KMS-11 (cell line): Measurements from ENCODE around the gene SLC7A7.

Experiments used
- H2AFZ ChIP-seq: fragments of 200-600 bp; sonication (generic); 2 replicates; pipeline ENCODE4 v1.6.1; 2016; ENCODE audit warnings: antibody characterized with exemption, mixed run types, low read depth
- H3K27ac ChIP-seq: fragments of 200-600 bp; sonication (generic); 2 replicates; pipeline ENCODE4 v1.6.1; 2016; ENCODE audit warnings: mild to moderate bottlenecking, mixed run types
- H3K27me3 ChIP-seq: fragments of 200-600 bp; sonication (generic); 2 replicates; pipeline ENCODE4 v1.6.1; 2017; ENCODE audit warnings: mild to moderate bottlenecking, low read depth, mixed run types, moderate library complexity; ENCODE audit not compliant: insufficient read depth
- H3K36me3 ChIP-seq: fragments of 200-600 bp; sonication (generic); 2 replicates; pipeline ENCODE4 v1.6.1; 2017; ENCODE audit warnings: mild to moderate bottlenecking, mixed run types; ENCODE audit not compliant: insufficient read depth
- H3K4me1 ChIP-seq: fragments of 200-600 bp; sonication (generic); 2 replicates; pipeline ENCODE4 v1.6.1; 2016; ENCODE audit warnings: mild to moderate bottlenecking, low read depth, mixed run types; ENCODE audit not compliant: poor library complexity, severe bottlenecking
- H3K4me2 ChIP-seq: fragments of 200-600 bp; sonication (generic); 2 replicates; pipeline ENCODE4 v1.7.0; 2016; ENCODE audit warnings: mild to moderate bottlenecking, mixed run types
- H3K4me3 ChIP-seq: fragments of 200-600 bp; sonication (generic); IDR thresholded peaks from 2 replicates; pipeline ENCODE4 v1.6.1; 2017; ENCODE audit warnings: low read depth, low read length, mixed read lengths; ENCODE audit not compliant: insufficient read depth
- H3K79me2 ChIP-seq: fragments of 200-600 bp; sonication (generic); 2 replicates; pipeline ENCODE4 v1.6.1; 2016; ENCODE audit warnings: low read depth, mixed run types; ENCODE audit not compliant: insufficient read depth
- H3K9ac ChIP-seq: fragments of 200-600 bp; sonication (generic); 2 replicates; pipeline ENCODE4 v1.6.1; 2016; ENCODE audit warnings: mild to moderate bottlenecking, mixed run types
- H4K20me1 ChIP-seq: fragments of 200-600 bp; sonication (generic); 2 replicates; pipeline ENCODE4 v1.6.1; 2016; ENCODE audit warnings: mild to moderate bottlenecking, mixed run types; ENCODE audit not compliant: insufficient read depth
- CTCF ChIP-seq: fragments of 200-600 bp; sonication (generic); conservative IDR thresholded peaks from 2 replicates; pipeline ENCODE4 v1.6.1; 2017; ENCODE audit warnings: low read depth, mild to moderate bottlenecking, antibody characterized with exemption, low read length, moderate library complexity, mixed read lengths

The SLC7A7 gene

GRCh38 chr14:22723815-22724214 is 91.4 kb downstream of the SLC7A7 start:
- Histone ChIP-seq H3K4me1 (no peaks in the 10 kb centered on the region), H3K27ac (no peak overlapping the region), H3K9ac (no peak overlapping the region), H2AFZ (no peak overlapping the region), H3K4me3 (no peak overlapping the region), H3K4me2 (no peak overlapping the region), H3K36me3 (no peaks in the 10 kb centered on the region), H3K79me2 (no peaks in the 10 kb centered on the region), H3K27me3 (no peaks in the 10 kb centered on the region), H4K20me1 (no peaks in the 10 kb centered on the region)
- no peak for TF ChIP-seq CTCF
